GM12892 (cell line): ENCODE measurements around the gene ZC2HC1B.
"Not testable (repeated sequence)": the region's sequence is repeated elsewhere in the genome, so short reads cannot be mapped to it uniquely, and the experiment has no call there.

Source experiments
- DNase-seq: peaks from one replicate; pipeline ENCODE4 v3.0.0; 2011; ENCODE audit not compliant: insufficient read length
- FAIRE-seq: peaks from 2 replicates; lab custom pipeline; 2011; peaks lifted over from hg19 to GRCh38; lab: Jason Lieb, UNC
- POLR2A ChIP-seq: IDR thresholded peaks from 2 replicates; pipeline ENCODE4 v1.6.1; 2011; ENCODE audit warnings: low read depth, low read length, control low read depth
- POLR2AphosphoS5 ChIP-seq: IDR thresholded peaks from 2 replicates; pipeline ENCODE4 v1.6.1; 2011; ENCODE audit warnings: low read depth, low read length, control low read depth
- TAF1 ChIP-seq: IDR thresholded peaks from 2 replicates; pipeline ENCODE4 v1.6.1; 2011; ENCODE audit warnings: low read depth, mild to moderate bottlenecking, control low read depth, low read length, borderline replicate concordance

The ZC2HC1B gene

GRCh38 chr6:143901885-143902750, 37.8 kb downstream of the ZC2HC1B start:
- peak; percentile 8 for DNase-seq

GRCh38 chr6:143902827-143903226, 38.6 kb downstream of the ZC2HC1B start:
- FAIRE-seq (peak; percentile 61), DNase-seq (no peak)
- TF ChIP-seq POLR2AphosphoS5 (no peak), TAF1 (no peak), POLR2A (no peak)

More at GRCh38 chr6:143901885-143902750, 37.8 kb downstream of the ZC2HC1B start:
- FAIRE-seq = peak; percentile 81
- TF ChIP-seq POLR2A (no peak), TAF1 (no peak), POLR2AphosphoS5 (no peak)

- FAIRE-seq (no peak), DNase-seq (no peak)
- TF ChIP-seq POLR2A (no peak), TAF1 (no peak), POLR2AphosphoS5 (no peak)
Observed at GRCh38 chr6:143911028-143911427, 46.8 kb downstream of the ZC2HC1B start.

- no peak for FAIRE-seq
- DNase-seq = no peak
- no peak for TF ChIP-seq TAF1
- no peak for TF ChIP-seq POLR2AphosphoS5
- TF ChIP-seq POLR2A = no peak
Observed at GRCh38 chr6:143912671-143913070, 48.4 kb downstream of the ZC2HC1B start.

- DNase-seq, FAIRE-seq: not testable (repeated sequence)
Observed at GRCh38 chr6:143917026-143917425, 52.8 kb downstream of the ZC2HC1B start.

GRCh38 chr6:143928853-143929252, 64.6 kb downstream of the ZC2HC1B start:
- no peak for DNase-seq
- FAIRE-seq = no peak
- TF ChIP-seq POLR2AphosphoS5 (no peak), POLR2A (no peak), TAF1 (no peak)

GRCh38 chr6:143929975-143930374, 65.7 kb downstream of the ZC2HC1B start:
- no peak for DNase-seq
- no peak for TF ChIP-seq POLR2AphosphoS5
- no peak for TF ChIP-seq TAF1
- TF ChIP-seq POLR2A = no peak
- FAIRE-seq = no peak

- no peak for TF ChIP-seq POLR2AphosphoS5
- TF ChIP-seq TAF1 = no peak
- no peak for TF ChIP-seq POLR2A
- DNase-seq (no peak), FAIRE-seq (no peak)
Observed at GRCh38 chr6:143934331-143934730, 70.1 kb downstream of the ZC2HC1B start.

GRCh38 chr6:143934867-143935266, 70.6 kb downstream of the ZC2HC1B start:
- TF ChIP-seq POLR2A = no peak
- TF ChIP-seq TAF1 = no peak
- TF ChIP-seq POLR2AphosphoS5 = no peak
- DNase-seq (no peak), FAIRE-seq (no peak)

GRCh38 chr6:143936347-143936746, 72.1 kb downstream of the ZC2HC1B start:
- FAIRE-seq (no peak), DNase-seq (no peak)
- no peak for TF ChIP-seq TAF1
- TF ChIP-seq POLR2AphosphoS5 = no peak
- no peak for TF ChIP-seq POLR2A

- TF ChIP-seq TAF1 = no peak
- no peak for TF ChIP-seq POLR2AphosphoS5
- TF ChIP-seq POLR2A = no peak
- FAIRE-seq (no peak), DNase-seq (no peak)
Observed at GRCh38 chr6:143936778-143937667, 72.7 kb downstream of the ZC2HC1B start.

GRCh38 chr6:143937668-143937970, 73.3 kb downstream of the ZC2HC1B start:
- DNase-seq (no peak), FAIRE-seq (no peak)
- TF ChIP-seq TAF1 (no peak), POLR2AphosphoS5 (no peak), POLR2A (no peak)
